ENCODE data around the gene SORCS1. TPM values are rescaled to one million over a fixed set of nuclear protein-coding genes. Genes with fewer than 3 reads are reported as not detected.

Gene SORCS1
- total and polyA plus RNA-seq, 4 donors, result 0.04 to 3.5 (median 0.05) TPM

DNA sequence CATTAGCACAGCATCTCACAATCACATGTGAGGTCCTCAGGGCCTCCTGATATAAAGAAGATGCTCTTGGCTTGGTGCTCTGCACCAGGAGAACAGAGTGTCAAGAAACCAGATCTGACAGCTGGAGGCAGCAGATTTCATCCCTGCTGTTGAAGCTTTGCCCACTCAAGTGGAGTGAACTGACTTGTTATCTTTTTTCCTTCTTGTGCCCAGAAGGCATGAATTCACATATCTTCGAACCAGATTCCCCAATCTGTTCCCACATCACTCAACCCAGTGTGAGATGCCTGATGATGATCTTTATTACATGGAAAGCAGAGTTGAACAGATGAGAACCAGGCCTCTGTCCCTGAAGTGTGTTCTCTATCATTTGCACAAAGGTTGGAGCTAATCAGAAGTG lies 521.0 kb downstream of the SORCS1 start:
- TF ChIP-seq, protein P1, sequence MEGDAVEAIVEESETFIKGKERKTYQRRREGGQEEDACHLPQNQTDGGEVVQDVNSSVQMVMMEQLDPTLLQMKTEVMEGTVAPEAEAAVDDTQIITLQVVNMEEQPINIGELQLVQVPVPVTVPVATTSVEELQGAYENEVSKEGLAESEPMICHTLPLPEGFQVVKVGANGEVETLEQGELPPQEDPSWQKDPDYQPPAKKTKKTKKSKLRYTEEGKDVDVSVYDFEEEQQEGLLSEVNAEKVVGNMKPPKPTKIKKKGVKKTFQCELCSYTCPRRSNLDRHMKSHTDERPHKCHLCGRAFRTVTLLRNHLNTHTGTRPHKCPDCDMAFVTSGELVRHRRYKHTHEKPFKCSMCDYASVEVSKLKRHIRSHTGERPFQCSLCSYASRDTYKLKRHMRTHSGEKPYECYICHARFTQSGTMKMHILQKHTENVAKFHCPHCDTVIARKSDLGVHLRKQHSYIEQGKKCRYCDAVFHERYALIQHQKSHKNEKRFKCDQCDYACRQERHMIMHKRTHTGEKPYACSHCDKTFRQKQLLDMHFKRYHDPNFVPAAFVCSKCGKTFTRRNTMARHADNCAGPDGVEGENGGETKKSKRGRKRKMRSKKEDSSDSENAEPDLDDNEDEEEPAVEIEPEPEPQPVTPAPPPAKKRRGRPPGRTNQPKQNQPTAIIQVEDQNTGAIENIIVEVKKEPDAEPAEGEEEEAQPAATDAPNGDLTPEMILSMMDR (IDR thresholded peaks at IDR 0.05; ENCODE audit: control extremely low read depth, extremely low read depth), result no peak
- 60 to 88% methylated on average over 1 of the region's 1 CpG for WGBS, 2 donors
- no peaks in the 10 kb centered on the region for H3K4me1 ChIP-seq (ENCODE audit: control insufficient read depth in 5 of 5, insufficient read depth in 5 of 5, low read length in 5 of 5)
- H3K36me3 ChIP-seq (ENCODE audit: control insufficient read depth in 4 of 4, insufficient read depth in 4 of 4, low read length in 4 of 4), result no peaks in the 10 kb centered on the region
- DNase-seq (no peak), ATAC-seq (ENCODE audit: insufficient read depth, low FRiP score) (no peak)
- H3K9ac ChIP-seq (ENCODE audit: insufficient read depth in 1 of 2, low read length in 2 of 2), result no peak overlapping the region
- no peaks in the 10 kb centered on the region for H3K27me3 ChIP-seq (ENCODE audit: control insufficient read depth in 3 of 3, insufficient read depth in 3 of 3, low read length in 2 of 3)
- H3K27ac ChIP-seq (ENCODE audit: low read depth in 1 of 2, low read length in 1 of 2), result no peak overlapping the region
- no peaks in the 10 kb centered on the region for H3K9me3 ChIP-seq (ENCODE audit: control insufficient read depth in 4 of 4, insufficient read depth in 3 of 4, low read length in 3 of 4)
- no peak overlapping the region for H3K4me3 ChIP-seq

GRCh38 chr10:106637873-106638272 lies 526.6 kb downstream of the SORCS1 start:
- ATAC-seq (ENCODE audit: insufficient read depth, low FRiP score), result no peak
- no peak overlapping the region for H3K27ac ChIP-seq (ENCODE audit: low read depth in 1 of 2, low read length in 1 of 2)
- TF ChIP-seq, protein P1 (IDR thresholded peaks at IDR 0.05; ENCODE audit: control extremely low read depth, extremely low read depth), result no peak

GRCh38 chr10:106636766-106637491 lies 527.6 kb downstream of the SORCS1 start:
- Histone ChIP-seq H3K27ac (ENCODE audit: low read depth in 1 of 2, low read length in 1 of 2) (no peak overlapping the region), H3K27me3 (ENCODE audit: control insufficient read depth in 3 of 3, insufficient read depth in 3 of 3, low read length in 2 of 3) (no peaks in the 10 kb centered on the region), H3K4me3 (no peak overlapping the region), H3K36me3 (ENCODE audit: control insufficient read depth in 4 of 4, insufficient read depth in 4 of 4, low read length in 4 of 4) (no peaks in the 10 kb centered on the region), H3K4me1 (ENCODE audit: control insufficient read depth in 5 of 5, insufficient read depth in 5 of 5, low read length in 5 of 5) (no peaks in the 10 kb centered on the region), H3K9ac (ENCODE audit: insufficient read depth in 1 of 2, low read length in 2 of 2) (no peak overlapping the region), H3K9me3 (ENCODE audit: control insufficient read depth in 4 of 4, insufficient read depth in 3 of 4, low read length in 3 of 4) (no peaks in the 10 kb centered on the region)
- ATAC-seq (ENCODE audit: insufficient read depth, low FRiP score), result no peak
- no peak for DNase-seq
- 66 to 70% methylated on average over 4 of the region's 4 CpGs for WGBS, 2 donors
- TF ChIP-seq, protein P1 (IDR thresholded peaks at IDR 0.05; ENCODE audit: control extremely low read depth, extremely low read depth), result no peak

More at GRCh38 chr10:106637873-106638272, 526.6 kb downstream of the SORCS1 start:
- no peak for DNase-seq
- Histone ChIP-seq H3K9me3 (ENCODE audit: control insufficient read depth in 4 of 4, insufficient read depth in 3 of 4, low read length in 3 of 4) (no peaks in the 10 kb centered on the region), H3K4me3 (no peak overlapping the region), H3K4me1 (ENCODE audit: control insufficient read depth in 5 of 5, insufficient read depth in 5 of 5, low read length in 5 of 5) (no peaks in the 10 kb centered on the region), H3K9ac (ENCODE audit: insufficient read depth in 1 of 2, low read length in 2 of 2) (no peak overlapping the region), H3K36me3 (ENCODE audit: control insufficient read depth in 4 of 4, insufficient read depth in 4 of 4, low read length in 4 of 4) (no peaks in the 10 kb centered on the region), H3K27me3 (ENCODE audit: control insufficient read depth in 3 of 3, insufficient read depth in 3 of 3, low read length in 2 of 3) (no peaks in the 10 kb centered on the region)

DNA sequence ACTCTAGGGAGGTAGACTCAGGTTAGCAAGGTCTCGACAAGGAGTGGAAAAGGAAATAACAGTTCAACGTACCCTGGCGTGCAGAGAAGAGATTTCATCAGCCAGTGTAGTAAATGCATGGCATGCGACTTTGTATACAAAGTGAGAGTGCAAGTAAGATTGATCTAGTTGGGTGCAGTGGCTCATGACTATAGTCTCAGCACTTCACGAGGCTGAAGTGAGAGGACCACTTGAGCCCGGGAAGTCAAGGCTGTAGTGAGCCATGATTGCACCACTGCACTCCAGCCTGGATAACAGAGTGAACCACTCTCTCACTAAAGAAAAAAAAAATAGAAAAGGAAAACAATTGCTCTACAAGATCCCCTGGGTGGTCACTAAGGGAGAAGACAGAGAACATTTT lies 528.6 kb downstream of the SORCS1 start:
- 47 to 75% methylated on average over 6 of the region's 6 CpGs for WGBS, 2 donors
- Histone ChIP-seq H3K4me1 (ENCODE audit: control insufficient read depth in 5 of 5, insufficient read depth in 5 of 5, low read length in 5 of 5) (no peaks in the 10 kb centered on the region), H3K27me3 (ENCODE audit: control insufficient read depth in 3 of 3, insufficient read depth in 3 of 3, low read length in 2 of 3) (no peaks in the 10 kb centered on the region), H3K36me3 (ENCODE audit: control insufficient read depth in 4 of 4, insufficient read depth in 4 of 4, low read length in 4 of 4) (no peaks in the 10 kb centered on the region), H3K4me3 (no peak overlapping the region), H3K9ac (ENCODE audit: insufficient read depth in 1 of 2, low read length in 2 of 2) (no peak overlapping the region), H3K9me3 (ENCODE audit: control insufficient read depth in 4 of 4, insufficient read depth in 3 of 4, low read length in 3 of 4) (no peaks in the 10 kb centered on the region), H3K27ac (ENCODE audit: low read depth in 1 of 2, low read length in 1 of 2) (no peak overlapping the region)
- TF ChIP-seq, protein P1 (IDR thresholded peaks at IDR 0.05; ENCODE audit: control extremely low read depth, extremely low read depth), result no peak
- ATAC-seq (ENCODE audit: insufficient read depth, low FRiP score) (no peak), DNase-seq (no peak)

All from lung (tissue), 12 donors.